Muscle of leg (tissue), 11 donors: ENCODE measurements around the gene DNAH10. TPM values are rescaled to one million over a fixed set of nuclear protein-coding genes. Genes with fewer than 3 reads are reported as not detected.

Source experiments
- DNase-seq: peaks from one replicate; pipeline ENCODE4 v3.0.0; 2013
- H3K27ac ChIP-seq: one replicate; pipeline ENCODE4 v1.5.1; 2013; ENCODE audit warnings: mild to moderate bottlenecking, low read length, control low read depth
- H3K27me3 ChIP-seq: one replicate; pipeline ENCODE4 v1.6.1; 2013; ENCODE audit warnings: low read length; ENCODE audit not compliant: control insufficient read depth, insufficient read depth
- H3K36me3 ChIP-seq: one replicate; pipeline ENCODE4 v1.6.1; 2013; ENCODE audit warnings: low read length; ENCODE audit not compliant: control insufficient read depth, insufficient read depth
- H3K4me1 ChIP-seq: one replicate; pipeline ENCODE4 v1.6.1; 2013; ENCODE audit warnings: low read length; ENCODE audit not compliant: control insufficient read depth, insufficient read depth
- H3K4me3 ChIP-seq: one replicate; pipeline ENCODE4 v1.5.1; 2013; ENCODE audit warnings: low read length, control low read depth
- H3K9me3 ChIP-seq: replicated peaks from 2 replicates; pipeline ENCODE4 v1.6.1; 2013; ENCODE audit warnings: low read depth, low read length; ENCODE audit not compliant: control insufficient read depth
- WGBS: methylation state at CpG from one replicate; pipeline ENCODE4 v1.1.5; 2013; ENCODE audit warnings: missing lambda C conversion rate; ENCODE audit not compliant: insufficient coverage; 5-methylcytosine and 5-hydroxymethylcytosine counted together
- polyA plus RNA-seq, 8 donors: library from polyadenylated mRNA; unstranded; fragments of 120-200 nt; gene quantifications; one replicate each; pipeline versions ENCODE4 v1.2.1 to v1.2.3, GENCODE V29; 2013; ENCODE audit warnings: inconsistent platforms in 1 of 8, low replicate concordance in 1 of 8; ENCODE audit not compliant: insufficient read length in 8 of 8, insufficient read depth in 1 of 8
- total RNA-seq: library from RNA; stranded (reverse); fragments of 120-200 nt; gene quantifications from one replicate; pipeline ENCODE4 v1.2.4, GENCODE V29; 2013

Gene DNAH10
- total and polyA plus RNA-seq, 9 donors = 1.2 to 8.6 (median 1.7) TPM

DNA sequence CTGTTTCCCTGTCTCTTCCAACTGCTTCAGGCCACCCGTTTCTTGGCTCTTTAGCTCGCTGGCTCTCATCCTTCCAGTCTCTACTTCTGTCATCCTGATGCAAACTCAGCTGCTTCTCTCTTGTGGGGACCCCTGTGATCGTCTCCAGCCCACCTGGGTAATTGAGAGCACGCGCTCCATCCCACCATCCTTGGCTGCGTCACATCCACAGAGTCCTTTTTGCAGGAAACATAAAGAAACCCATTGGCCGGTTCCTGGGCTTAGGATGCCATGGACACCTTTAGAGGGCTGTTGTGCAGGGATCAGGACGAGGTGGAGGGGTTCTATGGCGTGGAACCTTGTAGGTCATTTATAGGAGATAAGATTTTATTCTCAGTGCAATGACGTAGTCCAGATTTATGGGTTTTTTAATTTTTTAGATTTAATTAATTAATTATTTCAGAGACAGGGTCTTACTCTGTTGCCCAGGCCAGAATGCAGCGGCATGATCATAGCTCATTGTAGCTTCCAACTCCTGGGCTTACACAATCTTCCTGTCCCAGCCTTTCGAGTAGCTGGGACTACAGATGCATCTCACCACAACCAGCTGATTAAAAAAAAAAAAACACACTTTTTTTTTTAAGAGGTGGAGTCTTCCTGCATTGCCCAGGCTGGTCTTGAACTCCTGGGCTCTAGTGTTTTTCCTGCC is 127.9 kb downstream of the DNAH10 start:
- 80% methylated on average over 10 of the region's 12 CpGs for WGBS
- Histone ChIP-seq H3K9me3 (no peaks in the 10 kb centered on the region), H3K27me3 (peaks cover 27% of the 10 kb centered on the region)

DNA sequence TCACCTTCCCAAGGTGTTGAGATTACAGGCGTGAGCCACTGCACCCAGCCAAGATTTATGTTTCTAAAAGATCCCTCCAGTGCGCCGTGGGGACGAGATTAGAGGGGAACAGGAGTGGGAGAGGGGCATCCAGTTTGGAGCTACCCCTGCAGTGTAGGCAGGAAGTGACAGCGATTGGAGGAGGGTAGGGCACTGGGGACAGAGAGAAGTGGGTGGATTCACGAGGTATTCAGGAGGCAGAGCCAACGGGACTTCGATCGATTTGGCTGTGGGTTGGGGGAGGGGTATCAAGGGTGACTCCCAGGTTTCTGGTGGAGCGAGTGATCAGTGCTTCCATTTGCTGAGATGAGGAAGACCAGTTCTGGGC is 128.4 kb downstream of the DNAH10 start:
- Histone ChIP-seq H3K4me1 (no peaks in the 10 kb centered on the region), H3K4me3 (no peak overlapping the region), H3K27ac (no peak overlapping the region), H3K27me3 (peaks cover 27% of the 10 kb centered on the region), H3K9me3 (no peaks in the 10 kb centered on the region), H3K36me3 (no peaks in the 10 kb centered on the region)
- DNase-seq = no peak
- WGBS = 51% methylated on average over 9 of the region's 10 CpGs

More for the DNA sequence above, 127.9 kb downstream of the DNAH10 start:
- Histone ChIP-seq H3K36me3 (no peaks in the 10 kb centered on the region), H3K4me3 (no peak overlapping the region), H3K27ac (no peak overlapping the region), H3K4me1 (no peaks in the 10 kb centered on the region)
- DNase-seq = no peak

DNA sequence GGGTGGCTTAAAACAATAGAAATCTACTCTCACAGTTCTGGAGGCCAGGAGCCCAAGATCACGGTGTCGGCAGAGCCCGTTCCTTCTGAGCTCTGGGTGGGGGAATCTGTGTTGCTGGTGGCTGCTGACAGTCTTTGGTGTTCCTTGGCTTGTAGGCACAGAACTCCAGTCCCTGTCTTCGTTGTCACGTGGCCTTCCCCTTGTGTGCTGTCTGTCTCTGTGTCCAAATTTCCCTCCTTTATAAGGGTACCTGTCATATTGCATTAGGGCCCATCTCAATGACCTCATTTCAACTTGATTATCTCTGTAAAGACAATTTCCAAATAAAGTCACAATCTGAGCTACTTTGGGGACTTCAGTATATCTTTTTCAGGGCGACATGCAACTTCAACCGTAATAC is 128.9 kb downstream of the DNAH10 start:
- no peak for DNase-seq
- H3K27me3 ChIP-seq = peaks cover 27% of the 10 kb centered on the region
- H3K4me1 ChIP-seq = no peaks in the 10 kb centered on the region
- WGBS = 86% methylated on average over 7 of the region's 7 CpGs
- no peak overlapping the region for H3K27ac ChIP-seq
- H3K36me3 ChIP-seq = no peaks in the 10 kb centered on the region
- no peaks in the 10 kb centered on the region for H3K9me3 ChIP-seq
- H3K4me3 ChIP-seq = no peak overlapping the region

DNA sequence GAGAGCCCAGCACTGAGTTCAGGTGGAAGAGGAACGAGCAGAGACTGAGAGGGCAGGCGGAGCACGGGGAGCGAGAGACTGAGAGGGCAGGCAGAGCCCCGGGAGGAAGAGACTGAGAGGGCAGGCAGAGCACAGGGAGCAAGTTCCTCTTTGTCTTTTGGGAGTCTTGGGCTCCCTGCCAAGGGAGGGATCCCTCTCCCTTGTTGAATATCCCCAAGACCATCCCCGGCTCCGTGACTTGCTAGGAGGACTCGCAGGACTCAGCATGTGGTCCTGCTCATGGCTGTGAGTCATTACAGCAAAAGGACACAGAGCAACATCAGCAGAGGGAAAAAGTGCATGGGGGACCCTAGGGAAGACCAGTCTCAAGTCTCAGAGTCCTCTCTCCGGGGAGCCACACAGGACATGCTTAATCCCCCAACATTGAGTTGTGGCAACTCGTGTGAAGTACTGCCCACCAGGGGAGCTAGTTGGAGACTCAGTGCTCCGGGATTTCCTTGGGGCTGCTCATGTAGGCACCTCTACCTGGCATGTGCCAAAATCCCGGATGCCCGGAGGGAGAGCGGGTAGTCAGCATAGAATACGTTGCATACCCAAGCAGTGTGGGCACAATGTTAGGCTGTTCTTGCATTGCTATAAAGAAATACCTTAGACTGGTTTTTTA is 129.5 kb downstream of the DNAH10 start:
- Histone ChIP-seq H3K36me3 (no peaks in the 10 kb centered on the region), H3K9me3 (no peaks in the 10 kb centered on the region), H3K27ac (no peak overlapping the region), H3K4me1 (no peaks in the 10 kb centered on the region), H3K4me3 (no peak overlapping the region), H3K27me3 (peaks cover 27% of the 10 kb centered on the region)
- 63% methylated on average over 9 of the region's 15 CpGs for WGBS
- DNase-seq = no peak

DNA sequence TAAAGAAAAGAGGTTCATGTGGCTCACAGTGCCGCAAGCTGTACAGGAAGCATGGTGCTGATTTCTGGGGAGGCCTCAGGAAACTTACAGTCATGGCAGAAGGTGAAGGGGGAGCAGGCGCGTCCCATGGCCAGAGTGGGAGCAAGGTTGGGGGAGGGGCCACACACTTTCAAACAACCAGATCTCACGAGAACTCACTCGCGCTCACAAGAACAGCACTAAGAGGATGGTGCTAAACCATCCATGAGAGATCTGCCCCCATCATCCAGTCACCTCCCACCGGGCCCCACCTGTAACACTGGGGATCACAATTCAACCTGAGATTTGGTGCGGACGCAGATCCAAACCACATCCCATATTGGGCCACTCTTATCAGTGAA is 130.1 kb downstream of the DNAH10 start:
- no peak overlapping the region for H3K27ac ChIP-seq
- no peaks in the 10 kb centered on the region for H3K9me3 ChIP-seq
- H3K4me1 ChIP-seq = no peaks in the 10 kb centered on the region
- no peak overlapping the region for H3K4me3 ChIP-seq
- no peaks in the 10 kb centered on the region for H3K36me3 ChIP-seq
- WGBS = 92% methylated on average over 5 of the region's 9 CpGs
- no peak for DNase-seq
- H3K27me3 ChIP-seq = peaks cover 22% of the 10 kb centered on the region

DNA sequence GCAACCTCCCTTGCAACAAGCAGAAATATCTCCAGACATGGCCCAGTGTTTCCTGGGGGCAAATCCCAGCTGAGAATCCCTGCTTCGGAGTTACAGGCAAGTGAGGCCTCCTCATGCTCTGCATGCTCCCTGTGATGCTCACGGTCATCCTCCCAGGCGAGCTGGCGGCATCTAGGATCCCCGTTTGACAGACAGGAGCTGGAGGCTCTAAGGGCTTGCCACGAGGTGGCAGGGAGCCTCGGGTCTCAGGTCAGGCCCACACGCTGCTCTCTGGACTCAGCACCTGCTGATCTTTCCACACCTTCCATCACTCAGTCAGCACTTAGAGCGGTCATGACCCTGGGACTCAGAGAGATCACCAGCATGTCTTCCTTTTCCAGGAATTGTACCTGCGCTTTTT is 130.8 kb downstream of the DNAH10 start:
- DNase-seq = no peak
- Histone ChIP-seq H3K4me3 (no peak overlapping the region), H3K27me3 (peaks cover 19% of the 10 kb centered on the region)

DNA sequence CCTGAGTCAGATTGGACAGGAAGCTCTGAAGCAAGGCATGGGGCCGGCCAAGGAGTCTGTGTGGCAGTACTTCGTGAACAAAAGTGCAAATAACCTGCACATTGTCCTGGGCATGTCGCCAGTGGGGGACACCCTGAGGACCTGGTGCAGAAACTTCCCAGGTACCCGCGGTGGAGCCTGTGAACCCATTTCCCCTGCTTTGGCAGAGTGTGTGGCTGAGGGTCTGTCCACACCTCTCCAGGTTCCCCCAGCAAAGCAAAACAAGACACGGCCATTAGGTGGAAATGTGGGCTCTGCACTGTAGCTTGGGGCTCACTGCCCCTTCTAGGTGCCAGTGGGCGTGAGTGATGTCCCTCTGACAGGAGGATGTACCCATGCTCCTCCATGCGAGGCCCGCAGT is 131.2 kb downstream of the DNAH10 start:
- no peak for DNase-seq
- 78% methylated on average over 4 of the region's 9 CpGs for WGBS
- no peaks in the 10 kb centered on the region for H3K9me3 ChIP-seq
- no peak overlapping the region for H3K27ac ChIP-seq
- no peaks in the 10 kb centered on the region for H3K36me3 ChIP-seq
- no peak overlapping the region for H3K4me3 ChIP-seq
- H3K4me1 ChIP-seq = no peaks in the 10 kb centered on the region
- peaks cover 19% of the 10 kb centered on the region for H3K27me3 ChIP-seq

More for the DNA sequence above, 130.8 kb downstream of the DNAH10 start:
- no peaks in the 10 kb centered on the region for H3K4me1 ChIP-seq
- no peak overlapping the region for H3K27ac ChIP-seq
- H3K9me3 ChIP-seq = no peaks in the 10 kb centered on the region
- H3K36me3 ChIP-seq = no peaks in the 10 kb centered on the region
- 67% methylated on average over 7 of the region's 10 CpGs for WGBS

DNA sequence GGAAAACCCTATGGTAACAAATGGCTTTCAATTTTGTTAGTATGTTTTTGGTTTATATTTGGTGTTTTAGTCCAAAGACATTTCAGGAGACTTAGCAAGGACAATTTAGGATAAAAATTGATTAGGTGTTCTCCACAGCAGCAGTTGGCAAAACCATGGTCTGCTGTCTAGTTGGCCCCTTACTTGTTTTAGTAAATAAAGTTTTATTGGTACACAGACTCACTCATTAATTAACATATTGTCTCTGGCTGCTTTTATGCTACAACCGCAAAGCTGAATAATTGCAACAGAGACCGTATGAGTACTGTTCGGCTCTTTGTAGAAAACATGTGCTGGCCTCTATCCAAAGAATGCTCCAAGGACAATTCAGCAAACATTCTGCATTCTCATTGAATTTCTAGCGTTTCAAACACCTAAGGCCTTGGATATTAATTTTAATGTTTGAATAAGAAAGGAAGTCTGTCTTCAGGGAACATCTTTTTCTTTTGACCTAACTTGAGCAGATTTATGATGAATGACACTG is 132.8 kb downstream of the DNAH10 start:
- no peaks in the 10 kb centered on the region for H3K36me3 ChIP-seq
- WGBS = no CpG with 5 or more reads among the region's 4 CpGs
- H3K4me1 ChIP-seq = no peaks in the 10 kb centered on the region
- H3K27ac ChIP-seq = no peak overlapping the region
- H3K4me3 ChIP-seq = no peak overlapping the region
- H3K27me3 ChIP-seq = peaks cover 10% of the 10 kb centered on the region
- H3K9me3 ChIP-seq = no peaks in the 10 kb centered on the region
- DNase-seq = no peak

DNA sequence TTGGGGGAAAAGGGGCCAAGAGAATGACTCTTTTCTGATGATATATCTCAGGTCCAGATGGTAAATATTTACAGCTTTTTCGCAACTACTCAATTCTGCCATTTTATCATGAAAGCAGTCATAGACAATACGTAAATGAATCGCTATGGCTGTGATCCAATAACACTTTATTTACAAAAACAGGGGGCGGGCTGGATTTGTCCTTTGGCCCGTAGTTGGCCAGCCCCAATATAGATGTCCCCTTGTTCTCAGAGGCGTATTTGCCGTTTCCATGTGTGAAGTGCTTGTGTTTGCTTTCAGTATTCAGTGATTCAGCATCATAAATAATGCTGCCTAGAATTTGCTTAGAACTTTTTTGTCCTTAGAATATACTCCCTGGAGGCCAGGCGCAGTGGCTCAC is 133.3 kb downstream of the DNAH10 start:
- H3K27me3 ChIP-seq = peaks cover 9% of the 10 kb centered on the region
- DNase-seq = no peak
- no peak overlapping the region for H3K27ac ChIP-seq
- no peaks in the 10 kb centered on the region for H3K4me1 ChIP-seq
- no peaks in the 10 kb centered on the region for H3K36me3 ChIP-seq
- H3K9me3 ChIP-seq = no peaks in the 10 kb centered on the region
- H3K4me3 ChIP-seq = no peak overlapping the region
- WGBS = 82% methylated on average over 4 of the region's 8 CpGs

DNA sequence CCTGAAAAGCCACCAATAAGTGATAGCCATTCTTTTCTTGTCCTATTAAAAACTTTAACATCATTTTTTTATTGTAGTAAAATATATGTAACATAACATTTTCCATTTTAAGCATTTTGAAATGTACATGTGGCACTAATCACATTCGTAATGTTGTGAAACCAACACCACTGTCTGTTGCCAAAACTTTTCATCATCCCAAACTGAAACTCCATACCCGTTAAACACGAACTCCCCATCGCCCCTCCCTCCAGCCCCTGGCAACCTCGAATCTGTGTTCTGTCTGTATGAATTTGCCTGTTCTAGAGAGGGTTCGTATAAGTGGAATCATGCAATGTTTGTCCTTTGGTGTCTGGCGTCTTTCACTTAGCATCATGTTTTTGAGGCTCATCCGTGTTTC is 134.7 kb downstream of the DNAH10 start:
- Histone ChIP-seq H3K27ac (no peak overlapping the region), H3K9me3 (no peaks in the 10 kb centered on the region), H3K4me3 (no peak overlapping the region), H3K4me1 (peaks cover 5% of the 10 kb centered on the region), H3K36me3 (no peaks in the 10 kb centered on the region), H3K27me3 (peaks cover 6% of the 10 kb centered on the region)
- no CpG with 5 or more reads among the region's 8 CpGs for WGBS
- peak; percentile 73 for DNase-seq
